Transverse colon (tissue), 4 donors: ENCODE measurements around the gene OGA. TPM values are rescaled to one million over a fixed set of nuclear protein-coding genes. Genes with fewer than 3 reads are reported as not detected.

ENCODE experiments used
- DNase-seq: peaks from one replicate; pipeline ENCODE4 v3.0.0-alpha.2; 2019
- H3K27ac ChIP-seq, 4 donors: fragments of 200-600 bp; sonication (generic); 2 replicates each; pipeline ENCODE4 v1.5.1; 2016 to 2018; ENCODE audit warnings: inconsistent platforms in 4 of 4
- H3K27me3 ChIP-seq: fragments of 200-600 bp; sonication (generic); 2 replicates; pipeline ENCODE4 v1.5.1; 2017; ENCODE audit warnings: inconsistent platforms
- H3K36me3 ChIP-seq, 4 donors: fragments of 200-600 bp; sonication (generic); 2 replicates each; pipeline ENCODE4 v1.5.1; 2017 to 2019; ENCODE audit warnings: inconsistent platforms in 4 of 4
- H3K4me1 ChIP-seq, 4 donors: fragments of 200-600 bp; sonication (generic); 2 replicates each; pipeline ENCODE4 v1.5.1; 2017 to 2020; ENCODE audit warnings: inconsistent platforms in 4 of 4
- H3K4me3 ChIP-seq, 4 donors: fragments of 200-600 bp; sonication (generic); 1 replicate in 1 of 4; 2 replicates in 3 of 4; pipeline versions ENCODE4 v1.5.1 to v1.6.1; 2017 to 2019; ENCODE audit warnings: inconsistent platforms in 4 of 4
- H3K9me3 ChIP-seq, 2 donors: fragments of 200-600 bp; sonication (generic); 2 replicates each; pipeline ENCODE4 v1.5.1; 2017 to 2019; ENCODE audit warnings: inconsistent platforms in 2 of 2
- EP300 ChIP-seq: sonication (generic); formaldehyde crosslinking; IDR thresholded peaks from one replicate; pipeline ENCODE4 v1.6.1; 2017; ENCODE audit warnings: antibody characterized with exemption, low read depth
- POLR2A ChIP-seq: fragments of 450-650 bp; IDR thresholded peaks from one replicate; pipeline ENCODE4 v1.6.1; 2016; ENCODE audit warnings: antibody characterized with exemption, mild to moderate bottlenecking, moderate library complexity
- POLR2AphosphoS5 ChIP-seq, 3 donors: sonication (generic); formaldehyde crosslinking; IDR thresholded peaks; one replicate each; pipeline ENCODE4 v1.6.1; 2016; ENCODE audit warnings: antibody characterized with exemption in 3 of 3
- WGBS, 2 donors: methylation state at CpG; one replicate each; pipeline ENCODE4 v1.1.5; 2018; ENCODE audit warnings: low coverage in 1 of 2; 5-methylcytosine and 5-hydroxymethylcytosine counted together
- in situ Hi-C, 4 donors: fragments of 200-750 bp; cut with MboI; loops; one replicate each; pipeline versions ENCODE4 v1.15.0 to v1.15.1; 2017; ENCODE audit warnings: low sequenced_read_pairs in 3 of 4, low pct_ligation_motif_present in 1 of 4, low pct_unique_long_range_greater_than_20kb in 1 of 4
- intact Hi-C: fragments of 100-400 bp; cut with DNase I; formaldehyde crosslinking; loops from one replicate; pipeline ENCODE4 v1.15.1; 2023; ENCODE audit warnings: low total_unique reads
- total RNA-seq, 4 donors: library from RNA; depleted of rRNA; stranded (reverse); fragments of >200 nt; gene quantifications; one replicate each; pipeline ENCODE4 v1.1.0, GENCODE V29; 2016
- TF ChIP-seq, protein P1 (sequence below), 5 experiments: fragments of 200-600 bp in 3 of 5; fragments of 450-650 bp in 2 of 5; sonication (generic) in 3 of 5; IDR thresholded peaks; 1 replicate in 2 of 5; 2 replicates in 3 of 5; pipeline ENCODE4 v1.5.1; 2016 to 2017; ENCODE audit warnings: antibody characterized with exemption in 5 of 5, inconsistent platforms in 3 of 5, mild to moderate bottlenecking in 2 of 5, moderate library complexity in 1 of 5

Gene OGA
- total RNA-seq, 4 donors from 2014 or later, result 114 to 608 (median 172) TPM

DNA sequence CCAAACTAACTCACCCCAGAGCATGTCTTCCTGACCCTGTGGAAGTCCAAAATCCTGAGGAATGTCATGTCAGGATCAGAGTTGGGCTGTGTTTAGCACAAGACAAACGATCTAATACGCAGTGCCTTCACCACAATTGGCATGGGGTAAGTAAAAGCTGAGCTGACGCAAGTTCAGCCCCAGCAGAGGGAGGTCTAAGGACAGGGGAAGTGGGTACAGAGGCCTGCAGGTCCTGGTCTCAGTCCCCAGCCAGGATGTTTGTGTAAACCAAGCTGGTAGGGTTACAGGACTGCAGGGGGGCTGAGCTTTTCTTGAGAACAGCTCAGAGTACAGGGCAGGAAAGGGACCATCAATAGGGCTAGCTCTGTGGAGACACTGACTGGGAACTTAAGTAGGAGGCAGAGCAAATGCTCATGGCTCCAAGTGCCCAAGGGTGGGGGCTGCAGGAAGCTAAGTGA lies 30.7 kb upstream of the OGA start:
- Histone ChIP-seq H3K27ac (no peak overlapping the region), H3K27me3 (no peaks in the 10 kb centered on the region), H3K4me3 (no peak overlapping the region), H3K9me3 (no peaks in the 10 kb centered on the region), H3K4me1 (peaks cover 0 to 3% (median 0%) of the 10 kb centered on the region in 4 donors), H3K36me3 (peaks cover 0 to 12% (median 0%) of the 10 kb centered on the region in 4 donors)
- 74 to 80% methylated on average over 3 of the region's 3 CpGs for WGBS, 2 donors
- TF ChIP-seq, protein P1, sequence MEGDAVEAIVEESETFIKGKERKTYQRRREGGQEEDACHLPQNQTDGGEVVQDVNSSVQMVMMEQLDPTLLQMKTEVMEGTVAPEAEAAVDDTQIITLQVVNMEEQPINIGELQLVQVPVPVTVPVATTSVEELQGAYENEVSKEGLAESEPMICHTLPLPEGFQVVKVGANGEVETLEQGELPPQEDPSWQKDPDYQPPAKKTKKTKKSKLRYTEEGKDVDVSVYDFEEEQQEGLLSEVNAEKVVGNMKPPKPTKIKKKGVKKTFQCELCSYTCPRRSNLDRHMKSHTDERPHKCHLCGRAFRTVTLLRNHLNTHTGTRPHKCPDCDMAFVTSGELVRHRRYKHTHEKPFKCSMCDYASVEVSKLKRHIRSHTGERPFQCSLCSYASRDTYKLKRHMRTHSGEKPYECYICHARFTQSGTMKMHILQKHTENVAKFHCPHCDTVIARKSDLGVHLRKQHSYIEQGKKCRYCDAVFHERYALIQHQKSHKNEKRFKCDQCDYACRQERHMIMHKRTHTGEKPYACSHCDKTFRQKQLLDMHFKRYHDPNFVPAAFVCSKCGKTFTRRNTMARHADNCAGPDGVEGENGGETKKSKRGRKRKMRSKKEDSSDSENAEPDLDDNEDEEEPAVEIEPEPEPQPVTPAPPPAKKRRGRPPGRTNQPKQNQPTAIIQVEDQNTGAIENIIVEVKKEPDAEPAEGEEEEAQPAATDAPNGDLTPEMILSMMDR (IDR thresholded peaks at IDR 0.05), result no peak
- DNase-seq, result no peak
- intact Hi-C loops (loop anchor here (10.0 kb wide), 1 partner anchor 166 kb away; no protein-coding TSS in a partner anchor), in situ Hi-C loops (loop anchor here in 3 of 4 donors (10.0 kb wide), 1 partner anchor 166 kb away; no protein-coding TSS in a partner anchor)

DNA sequence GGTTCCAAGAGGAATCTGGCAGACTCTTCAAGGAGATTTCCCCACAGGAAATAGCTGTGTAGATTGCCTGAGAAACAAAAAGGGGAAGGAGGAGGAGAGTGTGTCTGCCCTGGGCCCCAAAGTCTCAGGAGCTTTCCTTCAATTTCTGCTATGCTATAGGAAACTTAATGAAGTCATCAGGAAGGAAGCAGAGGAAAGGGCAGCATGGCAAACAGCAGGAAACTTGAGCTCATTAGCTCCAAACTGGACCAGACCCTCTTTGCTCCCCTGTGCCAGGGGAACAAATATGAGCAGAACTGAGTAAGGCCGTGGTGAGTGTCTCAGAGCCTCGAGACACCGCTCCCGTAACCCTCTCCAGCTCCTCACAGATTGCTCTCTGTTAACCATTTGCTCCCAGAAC lies 30.2 kb upstream of the OGA start:
- in situ Hi-C loops, result loop anchor here in 3 of 4 donors (10.0 kb wide), 1 partner anchor 166 kb away; no protein-coding TSS in a partner anchor
- TF ChIP-seq, protein P1 (IDR thresholded peaks at IDR 0.05), result no peak
- no peak for TF ChIP-seq POLR2AphosphoS5 (IDR thresholded peaks at IDR 0.05)
- no peak for TF ChIP-seq POLR2A
- TF ChIP-seq EP300, result no peak
- H3K36me3 ChIP-seq, result peaks cover 0 to 12% (median 0%) of the 10 kb centered on the region in 4 donors
- H3K27me3 ChIP-seq, result no peaks in the 10 kb centered on the region
- 60 to 80% methylated on average over 1 to 4 of the region's 4 CpGs for WGBS, 2 donors
- intact Hi-C loops, result loop anchor here (10.0 kb wide), 1 partner anchor 166 kb away; no protein-coding TSS in a partner anchor
- no peak for DNase-seq
- peaks cover 0 to 7% (median 1%) of the 10 kb centered on the region in 4 donors for H3K4me1 ChIP-seq
- no peaks in the 10 kb centered on the region for H3K9me3 ChIP-seq
- H3K27ac ChIP-seq, result no peak overlapping the region
- H3K4me3 ChIP-seq, result no peak overlapping the region

DNA sequence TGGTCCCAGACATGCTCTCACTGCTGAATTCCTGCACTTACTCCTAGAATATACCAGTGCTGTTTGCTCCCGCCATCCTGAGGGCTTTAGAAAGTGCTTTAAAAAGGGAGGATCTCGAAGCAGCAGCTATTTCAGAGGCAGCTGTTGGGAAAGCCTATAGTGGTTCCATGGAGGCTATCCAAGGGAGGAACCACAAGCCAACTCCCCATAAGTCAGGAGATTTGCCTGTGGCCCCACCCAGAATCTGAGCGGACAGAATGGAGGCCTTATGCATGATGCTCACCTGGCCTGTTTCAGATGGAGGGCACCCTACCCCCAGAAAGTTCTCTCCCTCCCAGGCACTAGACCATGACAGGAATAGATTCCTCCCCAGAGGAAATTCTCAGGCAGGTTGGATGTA lies 27.6 kb upstream of the OGA start:
- in situ Hi-C loops (loop anchor here in 3 of 4 donors (10.0 kb wide), 1 partner anchor 169 kb away; no protein-coding TSS in a partner anchor), intact Hi-C loops (loop anchor here (10.0 kb wide), 1 partner anchor 169 kb away; no protein-coding TSS in a partner anchor)
- Histone ChIP-seq H3K4me1 (peaks cover 6 to 15% (median 10%) of the 10 kb centered on the region in 4 donors), H3K9me3 (no peaks in the 10 kb centered on the region), H3K27me3 (no peaks in the 10 kb centered on the region), H3K36me3 (peaks cover 0 to 12% (median 0%) of the 10 kb centered on the region in 4 donors), H3K4me3 (no peak overlapping the region), H3K27ac (no peak overlapping the region)
- 93% methylated on average over 3 of the region's 3 CpGs; no CpG with 5 or more reads in 1 of the 2 donors for WGBS, 2 donors
- TF ChIP-seq POLR2A (no peak), EP300 (no peak), POLR2AphosphoS5 (IDR thresholded peaks at IDR 0.05) (no peak)
- TF ChIP-seq, protein P1 (IDR thresholded peaks at IDR 0.05), result no peak
- no peak for DNase-seq

DNA sequence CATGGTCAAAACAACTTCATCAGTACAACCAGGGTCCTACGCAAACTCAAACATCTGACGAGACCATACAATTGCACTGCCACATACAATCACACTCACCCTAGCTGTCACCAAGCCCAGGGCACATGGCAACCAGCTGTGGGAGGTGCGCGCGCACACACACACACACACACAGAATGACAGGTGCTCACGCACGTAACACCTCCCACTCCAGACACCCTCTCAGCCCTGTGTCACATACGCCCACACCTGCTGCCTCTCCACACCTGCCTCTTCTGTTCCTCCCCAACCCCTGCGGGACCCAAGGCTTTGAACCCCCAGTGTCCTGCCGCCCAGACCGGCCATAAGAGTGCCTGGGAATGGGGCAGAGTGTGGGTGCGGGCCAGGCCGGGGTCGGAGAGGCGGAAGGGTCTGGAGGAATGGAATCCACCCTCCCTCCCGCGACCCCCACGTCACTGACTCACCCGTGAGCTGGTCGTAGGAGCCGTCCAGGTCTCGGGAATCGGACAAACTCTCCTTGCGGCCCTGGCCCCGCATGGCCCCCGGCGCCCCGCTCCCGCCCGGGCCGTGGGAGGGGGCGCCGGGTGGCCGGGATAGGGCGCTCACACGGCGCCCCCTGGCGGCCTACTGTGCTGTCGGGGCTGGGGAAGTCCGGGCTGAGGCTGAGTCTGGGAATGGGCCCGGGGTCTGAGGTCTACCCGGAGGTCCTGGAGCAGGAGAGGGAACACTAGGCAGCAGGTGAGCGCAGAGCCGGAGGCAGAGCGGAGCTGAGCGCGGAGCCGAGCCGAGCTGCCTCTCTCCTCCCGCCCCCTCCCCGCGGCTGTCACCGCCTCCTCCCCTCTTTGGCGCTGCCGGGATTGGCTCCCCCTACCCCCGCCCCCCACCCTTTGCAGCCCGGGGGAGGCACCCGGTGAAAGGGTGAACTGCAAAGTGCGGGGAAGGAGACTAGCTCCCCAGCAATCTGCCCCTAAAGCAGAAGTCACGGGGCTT lies 25.1 kb upstream of the OGA start, which contains the start of gene KCNIP2:
Gene KCNIP2, minus strand, starts transcription at position 769 of the 990 bp plus-strand sequence. Its CDS starts 232 bp downstream, at position 537.
- WGBS, 2 donors, result 70% methylated on average over 4 to 42 of the region's 60 CpGs
- no peak for TF ChIP-seq POLR2A
- no peak for TF ChIP-seq POLR2AphosphoS5 (IDR thresholded peaks at IDR 0.05)
- TF ChIP-seq, protein P1 (IDR thresholded peaks at IDR 0.05), result peak in 3 of 5 experiments; percentile 13 to 46 (median 28)
- TF ChIP-seq EP300, result no peak

More for the DNA sequence above, 25.1 kb upstream of the OGA start, which contains the start of gene KCNIP2:
- no peaks in the 10 kb centered on the region for H3K9me3 ChIP-seq
- in situ Hi-C loops (loop anchor here in 3 of 4 donors (10.0 kb wide), 1 partner anchor 171 kb away; no protein-coding TSS in a partner anchor), intact Hi-C loops (loop anchor here (10.0 kb wide), 1 partner anchor 171 kb away; no protein-coding TSS in a partner anchor)
- H3K36me3 ChIP-seq, result peaks cover 0 to 12% (median 0%) of the 10 kb centered on the region in 4 donors
- H3K27ac ChIP-seq, result peak within 1 kb of the TSS in 1 of 4 donors; percentile 25
- peaks cover 20 to 31% (median 25%) of the 10 kb centered on the region in 4 donors for H3K4me1 ChIP-seq
- H3K4me3 ChIP-seq, result peak within 1 kb of the TSS in 2 of 4 donors; percentile 4 to 37
- DNase-seq, result peak; percentile 52
- no peaks in the 10 kb centered on the region for H3K27me3 ChIP-seq
